CD14-positive monocyte (primary cell): ENCODE measurements around the gene FLOT2. TPM values are rescaled to one million over a fixed set of nuclear protein-coding genes. Genes with fewer than 3 reads are reported as not detected.

Experiments
- DNase-seq, 3 donors: peaks; one replicate each; pipeline ENCODE4 v3.0.0-alpha.2; 2011 to 2022
- H2AFZ ChIP-seq: 2 replicates; pipeline ENCODE4 v1.6.0; 2012; ENCODE audit warnings: mild to moderate bottlenecking, low read depth, low read length, inconsistent platforms; ENCODE audit not compliant: insufficient read depth, poor library complexity, severe bottlenecking
- H3K27ac ChIP-seq, 2 donors: 1 replicate in 1 of 2; 2 replicates in 1 of 2; pipeline ENCODE4 v1.5.1; 2012 to 2013; ENCODE audit warnings: low read length in 2 of 2, control low read depth in 1 of 2, inconsistent platforms in 1 of 2, low read depth in 1 of 2, mild to moderate bottlenecking in 1 of 2
- H3K27me3 ChIP-seq, 2 donors: one replicate each; pipeline versions ENCODE4 v1.6.0 to v1.6.1; 2011 to 2013; ENCODE audit warnings: low read length in 2 of 2; ENCODE audit not compliant: control insufficient read depth in 2 of 2, insufficient read depth in 2 of 2
- H3K36me3 ChIP-seq, 2 donors: replicated peaks in 1 of 2; 1 replicate in 1 of 2; 2 replicates in 1 of 2; pipeline versions ENCODE4 v1.5.1 to v1.6.1; 2012 to 2013; ENCODE audit warnings: low read length in 2 of 2, control low read depth in 1 of 2, inconsistent platforms in 1 of 2, mild to moderate bottlenecking in 1 of 2; ENCODE audit not compliant: insufficient read depth in 2 of 2, control insufficient read depth in 1 of 2
- H3K4me1 ChIP-seq, 2 donors: 1 replicate in 1 of 2; 2 replicates in 1 of 2; pipeline versions ENCODE4 v1.5.1 to v1.6.1; 2012 to 2013; ENCODE audit warnings: low read length in 2 of 2, control low read depth in 1 of 2, inconsistent platforms in 1 of 2, mild to moderate bottlenecking in 1 of 2, moderate library complexity in 1 of 2; ENCODE audit not compliant: insufficient read depth in 2 of 2, control insufficient read depth in 1 of 2
- H3K4me2 ChIP-seq: replicated peaks from 2 replicates; pipeline ENCODE3; 2012; ENCODE audit warnings: low read length, moderate library complexity, mild to moderate bottlenecking; ENCODE audit not compliant: poor library complexity, severe bottlenecking; ENCODE audit errors: extremely low read depth
- H3K4me3 ChIP-seq, 3 experiments: fragments of 200-600 bp in 1 of 3; sonication (generic) in 1 of 3; replicated peaks in 1 of 3; 1 replicate in 2 of 3; 2 replicates in 1 of 3; pipeline ENCODE4 v1.5.1; 2011 to 2013; ENCODE audit warnings: low read length in 3 of 3, mild to moderate bottlenecking in 3 of 3, control low read depth in 2 of 3, low read depth in 2 of 3, inconsistent platforms in 1 of 3, moderate library complexity in 1 of 3
- H3K79me2 ChIP-seq: 2 replicates; pipeline ENCODE4 v1.6.0; 2012; ENCODE audit warnings: mild to moderate bottlenecking, control low read depth, inconsistent platforms, low read length, moderate library complexity; ENCODE audit not compliant: insufficient read depth
- H3K9ac ChIP-seq: 2 replicates; pipeline ENCODE4 v1.6.0; 2017; ENCODE audit warnings: low read length, mild to moderate bottlenecking; ENCODE audit not compliant: insufficient read depth, poor library complexity, severe bottlenecking
- H3K9me3 ChIP-seq, 2 donors: replicated peaks in 1 of 2; 1 replicate in 1 of 2; 2 replicates in 1 of 2; pipeline versions ENCODE4 v1.5.1 to v1.6.1; 2012 to 2013; ENCODE audit warnings: low read length in 2 of 2, control low read depth in 1 of 2; ENCODE audit not compliant: control insufficient read depth in 1 of 2, insufficient read depth in 1 of 2
- H4K20me1 ChIP-seq: 2 replicates; pipeline ENCODE4 v1.6.0; 2012; ENCODE audit warnings: mild to moderate bottlenecking, low read length, control low read depth, moderate library complexity; ENCODE audit not compliant: insufficient read depth
- H3K27ac Mint-ChIP-seq, 7 donors: one replicate each; pipeline ENCODE4 v1.8.0; 2020; ENCODE audit warnings: mild to moderate bottlenecking in 7 of 7, mixed read lengths in 7 of 7, moderate library complexity in 6 of 7, inconsistent platforms in 2 of 7
- H3K27me3 Mint-ChIP-seq, 3 donors: one replicate each; pipeline ENCODE4 v1.8.0; 2021 to 2022; ENCODE audit warnings: low read depth in 3 of 3, mild to moderate bottlenecking in 3 of 3, mixed read lengths in 3 of 3, moderate library complexity in 3 of 3, inconsistent platforms in 1 of 3
- H3K36me3 Mint-ChIP-seq, 2 donors: one replicate each; pipeline ENCODE4 v1.8.0; 2020; ENCODE audit warnings: mixed read lengths in 2 of 2, inconsistent platforms in 1 of 2, mild to moderate bottlenecking in 1 of 2
- H3K4me1 Mint-ChIP-seq: one replicate; pipeline ENCODE4 v1.8.0; 2020; ENCODE audit warnings: mild to moderate bottlenecking, mixed read lengths
- H3K4me3 Mint-ChIP-seq, 2 donors: one replicate each; pipeline ENCODE4 v1.8.0; 2020; ENCODE audit warnings: mild to moderate bottlenecking in 2 of 2, mixed read lengths in 2 of 2, moderate library complexity in 1 of 2
- H3K9me3 Mint-ChIP-seq, 7 donors: one replicate each; pipeline ENCODE4 v1.8.0; 2020 to 2022; ENCODE audit warnings: mixed read lengths in 7 of 7, mild to moderate bottlenecking in 6 of 7, moderate library complexity in 6 of 7, inconsistent platforms in 2 of 7
- CTCF ChIP-seq: fragments of 200-600 bp; IDR thresholded peaks from one replicate; pipeline ENCODE4 v1.8.0; 2022; ENCODE audit warnings: antibody characterized with exemption, mild to moderate bottlenecking
- whole genome bisulfite sequencing: methylation state at CpG from one replicate; pipeline ENCODE4 v1.1.5; 2013; ENCODE audit warnings: missing lambda C conversion rate; ENCODE audit not compliant: insufficient coverage; 5-methylcytosine and 5-hydroxymethylcytosine counted together
- intact Hi-C, 2 donors: fragments of 100-400 bp; cut with micrococcal nuclease; formaldehyde crosslinking; loops; one replicate each; pipeline versions ENCODE4 v1.15.0 to v1.15.1; 2023
- polyA plus RNA-seq, 3 donors: library from polyadenylated mRNA; depleted of rRNA in 1 of 3; unstranded in 2 of 3; stranded (reverse) in 1 of 3; fragments of 300-500 nt in 2 of 3; fragments of >200 nt in 1 of 3; fragmentation: Illumina TruSeq in 2 of 3; gene quantifications; 1 replicate in 2 of 3; 2 replicates in 1 of 3; pipeline ENCODE4 v1.2.3, GENCODE V29; 2012 to 2021

The FLOT2 gene
- polyA plus RNA-seq, 3 donors: 138 to 271 (median 244) TPM

GRCh38 chr17:28918295-28918694 lies 20.8 kb upstream of the FLOT2 start:
- Histone ChIP-seq H3K4me2 (no peak overlapping the region), H3K4me1 (no peaks in the 10 kb centered on the region), H2AFZ (no peak overlapping the region), H3K36me3 (peaks cover 94 to 100% of the 10 kb centered on the region in 2 donors), H3K4me3 (no peak overlapping the region), H3K9ac (no peak overlapping the region), H3K9me3 (no peaks in the 10 kb centered on the region), H3K27ac (peak overlapping the region in 1 of 2 donors; percentile 5), H3K79me2 (peaks cover 17% of the 10 kb centered on the region), H3K27me3 (no peaks in the 10 kb centered on the region), H4K20me1 (peaks cover 46% of the 10 kb centered on the region)
- DNase-seq: no peak
- TF ChIP-seq CTCF: no peak
- H3K27me3 Mint-ChIP-seq: peaks cover 0 to 3% (median 0%) of the 10 kb centered on the region in 3 donors
- WGBS: no CpG with 5 or more reads among the region's 2 CpGs
- no peak overlapping the region for H3K27ac Mint-ChIP-seq
- no peaks in the 10 kb centered on the region for H3K4me1 Mint-ChIP-seq
- H3K36me3 Mint-ChIP-seq: peaks cover 84 to 97% of the 10 kb centered on the region in 2 donors
- intact Hi-C loops: no loop called here
- H3K4me3 Mint-ChIP-seq: no peak overlapping the region
- no peaks in the 10 kb centered on the region for H3K9me3 Mint-ChIP-seq

- Mint-ChIP-seq H3K27ac (peak overlapping the region in 6 of 7 donors; percentile 23 to 75 (median 62)), H3K4me3 (no peak overlapping the region), H3K9me3 (no peaks in the 10 kb centered on the region), H3K36me3 (peaks cover 87 to 97% of the 10 kb centered on the region in 2 donors), H3K27me3 (peaks cover 0 to 3% (median 0%) of the 10 kb centered on the region in 3 donors), H3K4me1 (no peaks in the 10 kb centered on the region)
- no peak for DNase-seq
- no peak for TF ChIP-seq CTCF
- H3K9ac ChIP-seq: no peak overlapping the region
- H2AFZ ChIP-seq: no peak overlapping the region
- peaks cover 95 to 100% of the 10 kb centered on the region in 2 donors for H3K36me3 ChIP-seq
- peaks cover 9% of the 10 kb centered on the region for H3K79me2 ChIP-seq
- H4K20me1 ChIP-seq: peaks cover 55% of the 10 kb centered on the region
- WGBS: 100% methylated on average over 2 of the region's 5 CpGs
- no peak overlapping the region for H3K4me3 ChIP-seq
- H3K9me3 ChIP-seq: no peaks in the 10 kb centered on the region
- no peaks in the 10 kb centered on the region for H3K4me1 ChIP-seq
- H3K27me3 ChIP-seq: no peaks in the 10 kb centered on the region
- intact Hi-C loops: no loop called here
- H3K27ac ChIP-seq: peak overlapping the region in 1 of 2 donors; percentile 33
- H3K4me2 ChIP-seq: no peak overlapping the region
Measured at GRCh38 chr17:28917465-28917864, 19.9 kb upstream of the FLOT2 start.
